HFF-Myc (cell line): ENCODE data around the gene TLE3.

Source experiments
- DNase-seq: peaks from one replicate; pipeline ENCODE4 v3.0.0-alpha.2; 2011; ENCODE audit warnings: low read depth; ENCODE audit errors: extremely low read depth
- H3K4me3 ChIP-seq: replicated peaks from 2 replicates; pipeline ENCODE4 v1.5.1; 2011; ENCODE audit warnings: low read depth, mild to moderate bottlenecking, control low read depth, low read length
- CTCF ChIP-seq: IDR thresholded peaks from 2 replicates; pipeline ENCODE4 v1.5.1; 2012; ENCODE audit warnings: mild to moderate bottlenecking, low read depth, low read length, control low read depth; ENCODE audit errors: missing control alignments

The TLE3 gene

GRCh38 chr15:70058642-70059360, 38.9 kb downstream of the TLE3 start:
- H3K4me3 ChIP-seq, result no peak overlapping the region
- no peak for DNase-seq
- TF ChIP-seq CTCF, result no peak

GRCh38 chr15:70057931-70058641, 39.6 kb downstream of the TLE3 start:
- no peak for TF ChIP-seq CTCF
- H3K4me3 ChIP-seq, result no peak overlapping the region
- DNase-seq, result no peak

- no peak for TF ChIP-seq CTCF
- no peak overlapping the region for H3K4me3 ChIP-seq
- DNase-seq, result no peak
Observed at GRCh38 chr15:70056091-70056680, 41.5 kb downstream of the TLE3 start.

- H3K4me3 ChIP-seq, result no peak overlapping the region
- DNase-seq, result no peak
- TF ChIP-seq CTCF, result no peak
Observed at GRCh38 chr15:70055601-70056051, 42.1 kb downstream of the TLE3 start.

GRCh38 chr15:70054884-70055387, 42.8 kb downstream of the TLE3 start:
- no peak for TF ChIP-seq CTCF
- no peak for DNase-seq
- H3K4me3 ChIP-seq, result no peak overlapping the region

- TF ChIP-seq CTCF, result no peak
- DNase-seq, result no peak
- H3K4me3 ChIP-seq, result no peak overlapping the region
Observed at GRCh38 chr15:70054366-70054765, 43.4 kb downstream of the TLE3 start.
